Activated T-helper 1 cell treated with anti-CD3 and anti-CD28 coated beads, Interleukin-2, amount 50 U/mL, for 16 hours (primary cell): Measurements from ENCODE around the gene ROBO2.

Experiments used
- DNase-seq, 2 donors: peaks; one replicate each; pipeline ENCODE4 v3.0.0-alpha.2; 2020; ENCODE audit warnings: low read depth in 1 of 2, low spot score in 1 of 2

The ROBO2 gene

DNA sequence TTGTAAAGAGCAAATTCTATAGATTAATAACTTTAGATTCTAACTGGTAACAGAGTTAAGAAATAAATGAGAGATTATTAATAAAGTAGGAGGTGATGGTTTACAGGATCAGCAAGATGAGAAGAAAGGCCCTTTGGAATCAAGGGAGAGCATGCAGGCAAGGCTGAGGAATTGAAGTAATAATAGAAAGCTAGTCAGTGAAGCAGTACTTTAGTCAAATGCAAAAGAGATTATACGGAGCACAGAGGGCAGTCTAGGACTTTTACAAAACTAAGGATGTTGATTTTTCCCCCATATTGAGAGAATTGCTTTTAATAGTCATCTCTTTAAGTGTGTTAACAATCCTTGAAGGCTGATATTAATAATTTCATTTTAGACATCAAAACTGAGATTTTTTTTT lies 146.4 kb downstream of the ROBO2 start:
- DNase-seq, result no peak

DNA sequence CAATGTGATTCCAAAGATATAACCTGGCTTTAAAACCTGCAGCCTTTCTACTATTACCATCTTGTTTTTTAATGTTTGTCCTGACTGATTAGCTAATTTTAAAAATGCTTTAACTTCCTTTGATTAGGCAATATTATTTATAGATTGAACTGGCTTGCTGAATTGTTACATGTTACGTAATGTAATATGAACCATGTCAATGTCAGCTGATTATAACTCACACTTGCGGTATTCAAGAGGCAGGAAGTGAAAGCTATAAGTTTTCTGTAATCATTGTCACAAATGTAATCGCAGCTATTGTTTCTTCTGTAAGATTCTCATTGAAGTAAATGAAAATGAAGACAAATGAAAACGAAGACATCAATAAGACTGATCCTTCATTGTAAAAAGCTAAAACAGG lies 146.8 kb downstream of the ROBO2 start:
- DNase-seq, result no peak

DNA sequence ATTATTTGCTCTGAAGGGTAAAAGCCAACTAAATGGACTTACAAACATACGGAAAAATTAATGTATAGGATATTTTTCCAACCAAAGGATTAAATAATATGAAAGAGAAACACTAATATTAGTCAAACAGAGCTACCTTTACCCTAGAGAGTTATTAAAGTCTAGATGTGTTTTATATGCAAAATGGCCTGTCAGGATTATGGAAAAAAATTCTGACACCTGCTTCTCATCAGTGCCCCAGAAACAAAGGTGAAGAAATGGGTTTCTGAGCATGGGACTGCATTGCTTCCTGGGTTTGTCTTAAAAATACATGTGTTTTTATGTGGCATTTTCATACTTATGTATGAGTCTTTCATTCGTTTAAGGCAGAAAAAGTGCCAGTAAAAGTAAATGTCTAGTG lies 148.3 kb downstream of the ROBO2 start:
- DNase-seq, result no peak

DNA sequence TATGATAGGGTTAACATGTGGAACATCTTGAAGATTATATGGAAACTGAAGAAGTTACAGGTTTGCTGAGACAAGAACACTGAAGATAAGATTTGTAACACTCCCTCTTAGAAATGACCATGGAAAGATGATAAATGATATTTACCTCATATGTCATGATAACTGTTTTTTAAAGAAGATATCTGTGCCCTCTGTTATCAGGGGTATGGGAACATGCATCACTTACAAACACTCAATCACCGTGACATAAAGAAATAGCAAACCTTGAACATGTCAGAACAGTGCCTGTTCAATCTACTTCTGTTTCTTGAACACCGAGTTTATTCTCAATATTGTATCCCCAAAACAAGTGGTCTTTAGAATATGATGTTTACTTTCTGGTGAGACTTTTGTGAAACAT lies 149.4 kb downstream of the ROBO2 start:
- no peak for DNase-seq

DNA sequence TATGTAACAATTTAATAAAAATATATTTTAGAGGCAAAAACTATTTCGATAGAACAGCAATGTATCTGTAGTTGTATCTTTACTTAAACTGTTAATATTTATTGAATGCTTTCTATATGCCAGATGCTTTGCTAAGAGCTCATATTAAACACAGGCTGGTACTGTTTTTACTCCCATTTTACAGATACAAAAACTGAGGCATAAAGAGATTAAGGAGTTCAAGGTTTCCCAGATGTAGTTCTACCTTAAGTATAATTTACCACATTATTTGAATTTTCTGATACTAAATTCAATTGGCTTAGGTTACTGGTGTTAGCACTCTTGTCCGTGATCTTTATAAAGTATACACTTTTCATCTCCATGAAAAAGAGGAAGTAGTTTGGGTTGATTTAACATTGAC lies 149.8 kb downstream of the ROBO2 start:
- DNase-seq, result no peak

DNA sequence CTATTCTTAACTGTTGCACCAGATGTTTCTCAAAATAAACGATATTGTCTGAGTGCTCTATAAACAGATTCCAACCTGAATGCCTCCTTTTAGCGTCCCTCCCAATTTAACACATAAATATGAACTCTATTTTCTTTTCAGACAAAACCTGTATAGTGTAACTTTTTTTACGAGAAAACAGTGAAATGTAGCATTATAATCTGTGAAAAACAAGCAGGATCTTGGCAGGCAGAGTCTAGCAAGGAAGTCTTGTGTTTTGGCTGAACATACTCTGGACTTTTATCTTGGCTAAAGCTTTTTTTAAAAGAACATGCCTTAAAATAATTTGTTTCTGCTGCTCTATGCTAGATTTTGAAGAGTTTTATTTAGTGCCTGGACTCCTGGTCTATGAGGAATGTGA lies 150.5 kb downstream of the ROBO2 start:
- no peak for DNase-seq

DNA sequence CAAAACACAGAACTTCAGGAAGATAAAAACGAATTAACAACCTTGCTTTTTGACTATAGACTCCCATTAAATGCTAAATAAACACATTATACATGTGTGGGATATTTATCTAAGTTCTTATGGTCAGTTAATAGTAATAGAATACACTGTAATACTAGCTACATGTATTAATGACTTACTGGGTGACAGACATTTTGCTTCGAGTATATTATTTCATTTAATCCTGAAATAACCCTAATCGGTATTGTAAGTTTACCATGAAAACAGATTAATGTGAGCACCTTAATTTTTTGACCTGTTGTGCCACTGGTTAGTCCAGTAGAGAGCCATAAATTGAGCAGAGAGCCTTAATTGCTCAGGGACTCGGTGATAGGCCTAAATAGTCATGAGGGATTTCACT lies 151.1 kb downstream of the ROBO2 start:
- DNase-seq, result no peak

DNA sequence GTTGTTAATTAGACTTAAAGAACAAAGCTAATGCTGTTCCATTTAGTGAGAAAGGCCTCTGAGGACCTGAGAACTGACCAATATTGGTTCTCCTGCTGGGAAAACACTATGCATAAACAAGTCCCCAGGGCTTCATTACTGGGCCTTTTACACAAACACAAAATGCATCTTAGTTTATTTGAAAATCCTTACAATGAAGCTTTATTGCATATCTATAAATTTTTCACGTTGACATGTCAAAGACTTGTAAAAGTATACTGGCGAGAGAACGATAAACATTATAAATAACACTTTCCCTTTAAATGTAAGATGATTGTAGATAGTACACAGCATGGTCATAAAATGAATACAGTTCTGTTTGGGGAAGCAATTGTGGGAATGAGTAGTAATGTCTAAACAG lies 151.7 kb downstream of the ROBO2 start:
- DNase-seq, result no peak

DNA sequence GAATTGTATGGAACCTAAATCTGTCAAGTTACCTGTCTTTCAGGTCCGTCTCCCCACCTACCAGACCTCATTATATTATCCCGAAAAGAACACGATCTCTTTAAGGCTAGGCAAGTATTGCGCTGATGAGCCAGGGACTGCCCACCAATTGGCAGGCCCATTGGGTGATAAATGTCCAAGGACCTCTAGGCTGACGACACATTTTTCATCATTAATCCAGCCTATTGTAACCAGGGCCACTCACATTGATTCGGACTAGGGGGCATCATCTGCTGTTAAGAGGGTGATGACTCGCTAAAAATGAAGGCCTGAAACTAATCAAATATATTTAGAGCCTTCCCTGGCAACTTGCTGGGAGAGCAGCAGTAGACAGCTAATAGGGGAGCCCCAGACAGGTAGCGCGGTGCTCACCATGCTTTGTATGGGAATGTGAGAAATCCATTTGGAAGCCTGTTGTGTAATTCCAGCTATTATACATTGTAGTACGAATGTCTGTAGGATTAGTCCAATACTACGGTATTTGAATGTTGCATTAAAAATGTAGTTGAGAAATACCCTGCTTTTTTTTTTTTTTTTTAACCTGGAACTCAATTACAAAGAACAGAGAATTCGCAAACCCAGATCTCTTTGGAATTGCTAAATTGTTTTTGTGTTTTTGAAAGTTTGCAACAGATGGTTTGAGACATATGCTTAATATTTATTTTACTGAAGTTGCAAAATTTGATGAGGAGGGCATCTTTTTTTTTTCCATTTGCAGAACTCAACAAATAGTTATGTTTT lies 156.1 kb downstream of the ROBO2 start:
- no peak for DNase-seq

DNA sequence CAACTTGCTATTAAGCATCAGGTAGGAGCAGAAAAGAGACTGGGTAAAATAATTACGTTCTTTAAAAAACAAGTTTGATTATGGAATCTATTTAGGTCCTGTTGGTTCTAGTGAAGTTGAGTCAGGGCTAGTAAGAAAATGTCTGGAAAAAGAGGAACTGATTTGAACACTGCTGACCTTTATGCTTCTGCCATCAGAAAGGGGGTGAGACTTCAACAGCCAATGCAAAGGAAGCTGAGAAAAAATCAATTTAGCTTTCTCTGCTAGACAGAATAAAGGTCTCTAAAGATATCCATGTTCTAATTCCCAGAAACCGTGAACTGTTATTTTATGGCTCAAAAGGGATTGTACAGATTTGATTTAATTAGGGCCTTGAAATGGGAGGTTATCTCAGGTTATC lies 157.5 kb downstream of the ROBO2 start:
- no peak for DNase-seq

DNA sequence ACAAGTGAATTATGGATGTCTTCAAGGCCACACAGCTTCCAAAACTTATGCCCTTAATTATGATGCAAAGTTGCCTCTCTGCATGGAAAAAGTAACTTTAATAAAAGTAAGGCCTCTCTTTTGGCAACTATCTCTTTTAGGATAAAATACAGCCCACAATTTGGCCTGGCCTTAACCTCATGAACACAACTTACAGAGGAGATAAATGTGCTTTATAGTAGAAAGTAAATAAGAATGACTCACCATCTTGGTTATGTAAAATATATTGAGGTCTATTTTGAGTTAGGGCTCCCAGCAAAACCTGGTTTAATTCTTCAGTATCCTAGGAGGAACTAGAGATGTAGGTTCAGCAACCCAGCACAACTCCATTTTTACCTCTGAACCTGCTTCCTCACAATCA lies 164.0 kb downstream of the ROBO2 start:
- DNase-seq, result no peak

DNA sequence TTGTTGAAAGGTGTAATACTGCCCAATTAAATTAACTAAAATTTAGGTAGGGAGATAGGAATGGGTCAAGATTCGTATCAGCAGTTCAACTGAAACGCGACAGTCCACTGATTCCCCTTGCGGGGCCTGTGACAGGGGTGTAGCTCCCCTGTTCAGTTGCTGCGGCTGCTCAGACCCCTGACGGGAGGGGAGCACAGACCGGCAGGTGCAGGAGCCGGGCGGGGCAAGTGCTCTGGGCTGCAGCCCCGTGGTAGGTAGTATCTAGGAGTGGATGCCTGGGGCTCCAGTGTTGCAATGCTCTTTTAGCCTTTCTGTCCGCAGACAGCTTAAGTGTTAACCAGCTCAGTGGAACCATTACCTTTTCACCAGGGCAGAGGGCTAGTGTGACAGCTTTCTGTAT lies 164.9 kb downstream of the ROBO2 start:
- no peak for DNase-seq

DNA sequence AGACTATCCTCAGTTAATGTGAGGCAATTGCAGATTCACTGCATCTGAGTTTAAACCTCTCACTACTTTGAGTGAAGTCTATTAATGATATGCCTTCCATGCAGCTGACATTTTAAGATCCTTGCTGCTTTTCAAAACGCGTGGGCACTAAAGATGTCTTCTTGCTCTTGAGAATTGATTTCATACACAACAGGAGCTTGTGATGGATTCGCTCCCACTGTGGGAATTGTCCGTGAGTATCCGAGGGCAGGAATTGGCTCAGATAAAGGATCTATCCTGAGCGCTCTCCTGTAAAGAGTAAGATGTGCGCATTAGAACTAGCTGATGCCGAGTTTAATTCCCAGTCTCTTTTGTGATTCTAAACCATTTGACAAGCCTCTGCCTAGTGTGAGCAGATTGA lies 167.9 kb downstream of the ROBO2 start:
- no peak for DNase-seq

DNA sequence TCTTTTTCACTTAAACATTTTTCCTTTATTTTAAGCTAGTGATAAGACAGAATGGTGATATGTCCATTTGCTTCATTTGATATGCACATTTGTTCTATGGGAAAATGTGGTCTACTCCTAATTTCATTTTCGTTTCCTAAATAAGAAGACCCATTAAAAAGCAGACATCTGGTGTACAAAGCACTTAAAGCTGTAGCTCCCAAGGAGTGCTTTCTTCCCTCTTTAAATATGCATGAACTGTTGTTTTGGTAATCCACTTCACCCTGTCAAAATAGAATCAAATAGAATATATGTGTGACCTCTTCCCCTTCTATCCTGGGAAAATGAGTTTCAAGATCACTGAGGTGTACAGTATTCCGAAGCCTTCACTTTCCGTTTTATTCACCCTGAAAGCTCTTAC lies 182.8 kb downstream of the ROBO2 start:
- no peak for DNase-seq

DNA sequence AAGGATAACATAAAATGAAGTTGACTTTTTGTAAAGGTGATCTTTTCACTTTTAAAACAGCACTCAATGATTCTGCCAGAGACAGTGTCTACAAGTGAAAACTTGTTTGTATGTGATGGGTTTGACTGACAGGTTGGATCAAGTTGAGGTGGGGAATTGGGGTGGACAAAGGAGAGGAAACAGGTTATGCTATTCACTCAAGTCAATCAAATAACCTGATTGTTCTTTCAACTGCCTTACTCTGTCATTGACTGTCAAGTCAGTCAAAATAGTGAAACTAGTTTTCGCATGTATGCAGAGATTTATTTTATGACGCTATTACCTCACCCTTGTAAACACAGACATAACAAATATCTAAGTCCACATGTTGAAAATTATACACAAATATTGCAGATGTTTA lies 187.7 kb downstream of the ROBO2 start:
- DNase-seq, result no peak

DNA sequence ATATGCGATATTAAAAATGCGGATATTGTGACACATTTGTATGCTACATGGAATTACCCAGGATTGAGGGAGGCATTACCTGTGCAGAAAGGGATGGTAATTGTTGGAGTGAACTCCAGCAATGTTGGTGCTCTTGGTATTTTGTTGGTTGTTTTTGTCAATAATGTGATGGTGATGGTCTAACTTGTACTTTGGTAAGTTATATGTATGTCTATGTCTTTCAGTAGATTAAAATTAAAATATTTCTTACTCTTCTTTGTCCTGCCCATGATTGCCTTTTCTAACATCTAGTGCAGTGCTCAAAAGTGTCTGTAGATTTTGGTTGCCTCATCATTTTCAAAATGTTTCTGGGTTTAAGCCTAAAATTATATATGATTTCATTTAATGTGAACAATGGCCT lies 192.7 kb downstream of the ROBO2 start:
- no peak for DNase-seq

DNA sequence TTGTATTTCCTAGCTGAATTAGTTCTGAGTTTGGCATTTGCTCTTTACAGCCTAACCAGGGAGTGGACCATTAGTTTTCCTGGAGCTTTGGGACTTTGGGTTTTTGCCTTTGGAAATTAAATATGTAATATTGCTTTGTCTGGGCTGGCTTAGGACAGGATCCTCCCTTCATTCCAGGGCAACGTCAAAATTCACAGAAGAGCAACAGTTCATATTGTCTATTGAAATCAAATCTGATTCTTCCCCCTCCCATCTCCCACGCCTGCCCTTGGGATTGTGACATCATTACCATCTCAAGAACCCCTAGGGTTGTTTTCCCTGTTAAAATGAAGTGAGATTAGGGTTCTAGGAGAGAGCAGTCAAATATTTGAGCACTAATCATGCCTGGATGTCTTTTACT lies 194.1 kb downstream of the ROBO2 start:
- DNase-seq, result no peak

DNA sequence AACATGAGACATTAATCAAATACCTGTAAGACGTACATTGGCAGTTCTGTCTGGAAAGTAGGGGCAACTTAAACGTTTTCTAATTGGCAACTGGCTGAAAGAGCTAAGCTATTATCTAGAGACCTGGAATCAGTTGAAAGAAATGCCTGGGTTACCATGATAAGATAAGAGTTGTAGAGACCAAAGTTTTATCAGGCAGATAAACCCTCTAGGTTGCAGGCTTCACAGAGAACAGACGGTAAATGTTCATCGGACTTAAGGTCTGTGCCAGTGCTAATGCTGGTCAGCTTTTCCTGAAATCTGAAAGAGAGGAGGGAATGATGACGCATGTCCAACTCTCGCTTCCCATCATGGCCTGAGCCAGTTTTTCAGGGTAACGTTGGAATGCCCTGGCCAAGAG lies 196.2 kb downstream of the ROBO2 start:
- DNase-seq, result no peak

DNA sequence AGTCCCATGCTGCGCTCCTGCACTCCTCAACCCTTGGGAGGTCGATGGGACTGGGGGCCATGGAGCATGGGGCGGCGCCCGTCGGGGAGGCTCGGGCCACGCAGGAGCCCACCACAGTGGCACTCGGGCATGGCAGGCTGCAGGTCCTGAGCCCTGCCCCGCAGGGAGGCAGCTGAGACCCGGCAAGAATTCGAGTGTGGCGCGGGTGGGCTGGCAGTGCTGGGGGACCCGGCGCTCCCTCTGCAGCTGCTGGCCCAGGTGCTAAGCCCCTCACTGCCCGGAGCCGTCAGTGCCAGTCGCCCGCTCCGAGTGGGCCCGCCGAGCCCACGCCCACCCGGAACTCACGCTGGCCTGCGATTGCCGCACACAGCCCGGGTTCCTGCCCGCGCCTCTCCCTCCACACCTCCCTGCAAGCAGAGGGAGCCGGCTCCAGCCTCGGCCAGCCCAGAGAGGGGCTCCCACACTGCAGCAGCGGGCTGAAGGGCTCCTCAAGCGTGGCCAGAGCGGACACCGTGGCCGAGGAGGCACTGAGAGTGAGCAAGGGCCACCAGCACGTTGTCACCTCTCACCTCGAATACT lies 200.3 kb downstream of the ROBO2 start:
- DNase-seq, result no peak

DNA sequence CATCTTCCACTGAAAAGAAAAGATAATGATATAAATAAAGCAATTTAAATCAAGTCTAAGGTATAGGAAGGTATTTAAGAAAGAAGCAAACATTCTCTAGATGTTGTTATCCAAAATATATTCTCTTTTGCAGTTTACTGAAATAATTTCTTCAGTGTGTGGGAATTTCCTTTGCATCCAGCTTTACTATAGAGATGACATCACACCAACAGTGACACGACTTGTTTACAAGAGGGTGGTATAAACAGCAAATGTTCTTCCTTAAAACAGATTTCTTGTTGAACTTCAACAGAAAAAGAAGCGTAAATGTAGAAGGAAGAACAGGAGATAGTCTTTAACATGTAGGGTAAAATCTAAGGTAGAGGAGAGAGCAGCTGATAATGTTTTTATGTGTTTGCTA lies 202.5 kb downstream of the ROBO2 start:
- DNase-seq, result no peak

DNA sequence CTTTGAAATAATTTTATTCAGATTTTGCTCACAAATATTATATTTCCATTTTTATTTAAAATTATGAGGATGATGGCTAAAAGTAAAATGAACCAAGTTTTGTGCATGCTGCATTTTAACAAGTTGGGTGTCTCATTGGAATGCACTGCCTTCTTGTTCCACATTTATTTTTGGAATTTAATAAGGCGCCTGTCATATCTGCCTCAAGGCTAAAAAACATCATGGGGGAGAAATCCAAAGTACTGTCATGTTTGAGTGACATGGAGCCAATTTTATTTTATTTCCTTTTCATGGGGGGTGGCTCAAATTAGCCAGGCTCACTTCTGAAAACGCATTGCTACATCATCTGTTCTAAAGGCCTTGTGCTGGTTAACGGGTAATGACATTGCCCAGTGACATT lies 205.1 kb downstream of the ROBO2 start:
- no peak for DNase-seq

DNA sequence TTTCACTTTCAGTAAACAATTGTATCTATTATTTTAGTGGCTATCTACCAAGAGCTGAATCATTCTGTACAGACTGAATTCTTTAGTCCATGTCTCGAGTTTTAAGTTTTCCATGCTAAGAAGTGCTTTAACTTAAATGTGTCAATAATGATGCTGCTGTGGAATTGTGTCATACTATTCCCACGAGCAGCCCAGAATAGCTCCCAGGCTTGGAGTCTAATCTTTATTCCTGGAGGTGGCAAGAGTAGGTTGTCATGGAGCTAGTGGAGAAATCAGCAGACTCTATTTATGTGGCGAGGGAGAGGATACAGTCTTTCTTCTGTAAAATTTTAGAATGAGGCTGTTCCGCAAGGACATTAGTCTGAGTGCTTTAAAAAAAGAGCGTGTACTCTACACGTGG lies 207.2 kb downstream of the ROBO2 start:
- DNase-seq, result no peak

DNA sequence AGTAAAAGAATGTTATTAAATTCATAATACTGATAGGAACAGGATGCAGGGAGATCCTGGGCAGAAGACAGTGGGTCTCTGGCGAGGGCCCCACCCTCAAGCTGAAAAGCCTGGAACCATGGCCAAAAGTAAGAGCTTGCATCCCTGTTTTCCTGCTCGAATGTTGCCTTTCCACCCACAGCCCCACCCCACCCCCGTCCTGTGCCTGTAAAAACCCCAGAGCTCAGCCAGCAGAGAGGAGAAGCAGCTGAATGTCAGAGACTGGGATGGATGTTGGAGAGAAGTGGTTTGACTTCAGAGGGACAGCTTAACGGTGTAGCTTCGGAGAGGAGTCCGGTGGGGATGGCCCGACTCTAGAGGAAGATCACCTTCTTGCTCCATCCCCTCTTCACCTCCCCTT lies 207.9 kb downstream of the ROBO2 start:
- DNase-seq, result no peak
